IgD-negative memory B cell (primary cell): Measurements from ENCODE around the gene PTPN11. TPM values are rescaled to one million over a fixed set of nuclear protein-coding genes. Genes with fewer than 3 reads are reported as not detected.
"Not testable (repeated sequence)": the region's sequence is repeated elsewhere in the genome, so short reads cannot be mapped to it uniquely, and the experiment has no call there.

Source experiments
- H3K27ac Mint-ChIP-seq, 3 donors: one replicate each; pipeline ENCODE4 v1.8.0; 2020 to 2022; ENCODE audit warnings: mild to moderate bottlenecking in 3 of 3, mixed read lengths in 3 of 3, moderate library complexity in 1 of 3
- H3K27me3 Mint-ChIP-seq: one replicate; pipeline ENCODE4 v1.8.0; 2021; ENCODE audit warnings: mixed read lengths
- H3K36me3 Mint-ChIP-seq: one replicate; pipeline ENCODE4 v1.8.0; 2020; ENCODE audit warnings: mild to moderate bottlenecking, mixed read lengths
- H3K4me1 Mint-ChIP-seq, 3 donors: one replicate each; pipeline ENCODE4 v1.8.0; 2020 to 2022; ENCODE audit warnings: mixed read lengths in 3 of 3, mild to moderate bottlenecking in 1 of 3
- H3K4me3 Mint-ChIP-seq, 4 donors: one replicate each; pipeline ENCODE4 v1.8.0; 2020 to 2022; ENCODE audit warnings: mild to moderate bottlenecking in 4 of 4, mixed read lengths in 4 of 4, moderate library complexity in 3 of 4
- H3K9me3 Mint-ChIP-seq, 3 donors: one replicate each; pipeline ENCODE4 v1.8.0; 2020 to 2021; ENCODE audit warnings: mixed read lengths in 3 of 3, mild to moderate bottlenecking in 1 of 3
- polyA plus RNA-seq: library from polyadenylated mRNA; unstranded; fragments of 300-500 nt; fragmentation: Illumina TruSeq; gene quantifications from one replicate; pipeline ENCODE4 v1.2.3, GENCODE V29; 2021

PTPN11 gene
- polyA plus RNA-seq, 1 donor from 2014 or later, result 69.9 TPM

GRCh38 chr12:112456029-112456428, 37.3 kb downstream of the PTPN11 start:
- Mint-ChIP-seq H3K4me3 (no peak overlapping the region), H3K27ac (no peak overlapping the region), H3K4me1 (peaks cover 0 to 2% (median 0%) of the 10 kb centered on the region in 3 donors), H3K9me3 (no peaks in the 10 kb centered on the region), H3K36me3 (peaks cover 26% of the 10 kb centered on the region), H3K27me3 (no peaks in the 10 kb centered on the region)

GRCh38 chr12:112457142-112457541, 38.4 kb downstream of the PTPN11 start:
- H3K9me3 Mint-ChIP-seq, H3K27ac Mint-ChIP-seq, H3K4me1 Mint-ChIP-seq, H3K4me3 Mint-ChIP-seq, H3K27me3 Mint-ChIP-seq: not testable (repeated sequence)
- peaks cover 26% of the 10 kb centered on the region for H3K36me3 Mint-ChIP-seq

GRCh38 chr12:112458330-112458729, 39.6 kb downstream of the PTPN11 start:
- no peak overlapping the region for H3K4me3 Mint-ChIP-seq
- no peak overlapping the region for H3K27ac Mint-ChIP-seq
- H3K9me3 Mint-ChIP-seq, result no peaks in the 10 kb centered on the region
- peaks cover 0 to 2% (median 0%) of the 10 kb centered on the region in 3 donors for H3K4me1 Mint-ChIP-seq
- peaks cover 26% of the 10 kb centered on the region for H3K36me3 Mint-ChIP-seq
- H3K27me3 Mint-ChIP-seq, result no peaks in the 10 kb centered on the region

GRCh38 chr12:112458751-112459150, 40.0 kb downstream of the PTPN11 start:
- Mint-ChIP-seq H3K36me3 (peaks cover 26% of the 10 kb centered on the region), H3K4me1 (peaks cover 0 to 2% (median 0%) of the 10 kb centered on the region in 3 donors), H3K27me3 (no peaks in the 10 kb centered on the region), H3K4me3 (no peak overlapping the region), H3K9me3 (no peaks in the 10 kb centered on the region), H3K27ac (no peak overlapping the region)

GRCh38 chr12:112463478-112463877, 44.7 kb downstream of the PTPN11 start:
- Mint-ChIP-seq H3K4me1 (peaks cover 2 to 8% (median 5%) of the 10 kb centered on the region in 3 donors), H3K27ac (no peak overlapping the region), H3K9me3 (no peaks in the 10 kb centered on the region), H3K4me3 (no peak overlapping the region), H3K36me3 (peaks cover 17% of the 10 kb centered on the region), H3K27me3 (no peaks in the 10 kb centered on the region)

- Mint-ChIP-seq H3K4me3 (no peak overlapping the region), H3K27ac (no peak overlapping the region), H3K27me3 (no peaks in the 10 kb centered on the region)
These were observed 45.9 kb downstream of the PTPN11 start for GRCh38 chr12:112464605-112465004.

GRCh38 chr12:112466011-112466422, 47.3 kb downstream of the PTPN11 start:
- H3K36me3 Mint-ChIP-seq, result peaks cover 10% of the 10 kb centered on the region
- H3K4me1 Mint-ChIP-seq, result peaks cover 1 to 8% (median 5%) of the 10 kb centered on the region in 3 donors
- peak overlapping the region in 1 of 3 donors; percentile 87 for H3K27ac Mint-ChIP-seq
- no peaks in the 10 kb centered on the region for H3K9me3 Mint-ChIP-seq
- H3K27me3 Mint-ChIP-seq, result no peaks in the 10 kb centered on the region
- no peak overlapping the region for H3K4me3 Mint-ChIP-seq

More at GRCh38 chr12:112464605-112465004, 45.9 kb downstream of the PTPN11 start:
- peaks cover 13% of the 10 kb centered on the region for H3K36me3 Mint-ChIP-seq
- H3K9me3 Mint-ChIP-seq, result no peaks in the 10 kb centered on the region
- peaks cover 2 to 8% (median 5%) of the 10 kb centered on the region in 3 donors for H3K4me1 Mint-ChIP-seq

GRCh38 chr12:112466835-112467234, 48.1 kb downstream of the PTPN11 start:
- no peaks in the 10 kb centered on the region for H3K27me3 Mint-ChIP-seq
- no peaks in the 10 kb centered on the region for H3K9me3 Mint-ChIP-seq
- H3K4me1 Mint-ChIP-seq, result peaks cover 1 to 8% (median 5%) of the 10 kb centered on the region in 3 donors
- H3K36me3 Mint-ChIP-seq, result peaks cover 11% of the 10 kb centered on the region
- H3K4me3 Mint-ChIP-seq, result no peak overlapping the region
- no peak overlapping the region for H3K27ac Mint-ChIP-seq

- no peak overlapping the region for H3K4me3 Mint-ChIP-seq
- H3K9me3 Mint-ChIP-seq, result no peaks in the 10 kb centered on the region
- H3K27ac Mint-ChIP-seq, result no peak overlapping the region
- peaks cover 1 to 8% (median 5%) of the 10 kb centered on the region in 3 donors for H3K4me1 Mint-ChIP-seq
- peaks cover 12% of the 10 kb centered on the region for H3K36me3 Mint-ChIP-seq
- no peaks in the 10 kb centered on the region for H3K27me3 Mint-ChIP-seq
These were observed 49.3 kb downstream of the PTPN11 start for GRCh38 chr12:112468046-112468445.

GRCh38 chr12:112473056-112473455, 54.3 kb downstream of the PTPN11 start:
- peak overlapping the region in 1 of 3 donors; percentile 62 for H3K27ac Mint-ChIP-seq
- no peaks in the 10 kb centered on the region for H3K9me3 Mint-ChIP-seq
- no peak overlapping the region for H3K4me3 Mint-ChIP-seq
- H3K27me3 Mint-ChIP-seq, result no peaks in the 10 kb centered on the region
- H3K4me1 Mint-ChIP-seq, result peaks cover 0 to 1% (median 0%) of the 10 kb centered on the region in 3 donors
- H3K36me3 Mint-ChIP-seq, result peaks cover 12% of the 10 kb centered on the region

GRCh38 chr12:112479413-112479812, 60.7 kb downstream of the PTPN11 start:
- no peak overlapping the region for H3K4me3 Mint-ChIP-seq
- H3K4me1 Mint-ChIP-seq, result peaks cover 0 to 1% (median 0%) of the 10 kb centered on the region in 3 donors
- no peak overlapping the region for H3K27ac Mint-ChIP-seq
- H3K27me3 Mint-ChIP-seq, result no peaks in the 10 kb centered on the region
- H3K36me3 Mint-ChIP-seq, result peaks cover 23% of the 10 kb centered on the region
- H3K9me3 Mint-ChIP-seq, result no peaks in the 10 kb centered on the region

- peaks cover 0 to 1% (median 0%) of the 10 kb centered on the region in 3 donors for H3K4me1 Mint-ChIP-seq
- H3K36me3 Mint-ChIP-seq, result peaks cover 25% of the 10 kb centered on the region
- H3K27me3 Mint-ChIP-seq, result no peaks in the 10 kb centered on the region
- H3K9me3 Mint-ChIP-seq, result no peaks in the 10 kb centered on the region
- no peak overlapping the region for H3K4me3 Mint-ChIP-seq
- H3K27ac Mint-ChIP-seq, result no peak overlapping the region
These were observed 62.2 kb downstream of the PTPN11 start for GRCh38 chr12:112480931-112481330.

- H3K27me3 Mint-ChIP-seq, result no peaks in the 10 kb centered on the region
- no peak overlapping the region for H3K27ac Mint-ChIP-seq
These were observed 64.0 kb downstream of the PTPN11 start for GRCh38 chr12:112482733-112483132.

GRCh38 chr12:112486361-112486760, 67.6 kb downstream of the PTPN11 start:
- Mint-ChIP-seq H3K9me3 (no peaks in the 10 kb centered on the region), H3K27ac (no peak overlapping the region), H3K4me1 (no peaks in the 10 kb centered on the region), H3K4me3 (no peak overlapping the region), H3K27me3 (no peaks in the 10 kb centered on the region), H3K36me3 (peaks cover 18% of the 10 kb centered on the region)

More at GRCh38 chr12:112482733-112483132, 64.0 kb downstream of the PTPN11 start:
- no peaks in the 10 kb centered on the region for H3K9me3 Mint-ChIP-seq
- peaks cover 0 to 1% (median 0%) of the 10 kb centered on the region in 3 donors for H3K4me1 Mint-ChIP-seq
- peaks cover 26% of the 10 kb centered on the region for H3K36me3 Mint-ChIP-seq
- no peak overlapping the region for H3K4me3 Mint-ChIP-seq

- H3K27ac Mint-ChIP-seq, result no peak overlapping the region
- H3K4me1 Mint-ChIP-seq, result no peaks in the 10 kb centered on the region
- H3K36me3 Mint-ChIP-seq, result peaks cover 17% of the 10 kb centered on the region
- H3K9me3 Mint-ChIP-seq, result no peaks in the 10 kb centered on the region
- no peak overlapping the region for H3K4me3 Mint-ChIP-seq
- no peaks in the 10 kb centered on the region for H3K27me3 Mint-ChIP-seq
These were observed 69.6 kb downstream of the PTPN11 start for GRCh38 chr12:112488257-112488876.

GRCh38 chr12:112489456-112489855, 70.7 kb downstream of the PTPN11 start:
- peaks cover 0 to 2% (median 0%) of the 10 kb centered on the region in 3 donors for H3K9me3 Mint-ChIP-seq
- no peak overlapping the region for H3K4me3 Mint-ChIP-seq
- no peak overlapping the region for H3K27ac Mint-ChIP-seq
- no peaks in the 10 kb centered on the region for H3K4me1 Mint-ChIP-seq
- no peaks in the 10 kb centered on the region for H3K27me3 Mint-ChIP-seq
- peaks cover 19% of the 10 kb centered on the region for H3K36me3 Mint-ChIP-seq
